Hematopoietic multipotent progenitor cell (in vitro differentiated cells): ENCODE data around the gene ALG14. TPM values are rescaled to one million over a fixed set of nuclear protein-coding genes. Genes with fewer than 3 reads are reported as not detected.
"Not testable (repeated sequence)": the region's sequence is repeated elsewhere in the genome, so short reads cannot be mapped to it uniquely, and the experiment has no call there.

Experiments
- DNase-seq, 3 donors: peaks; one replicate each; pipeline ENCODE4 v3.0.0-alpha.2; 2011 to 2015; ENCODE audit warnings: low read depth in 2 of 3, low spot score in 2 of 3
- total RNA-seq: library from RNA; depleted of rRNA; stranded (reverse); fragments of >200 nt; gene quantifications from one replicate; pipeline ENCODE4 v1.2.3, GENCODE V29; 2012

The ALG14 gene
- total RNA-seq, 1 donor, result 0.54 TPM

DNA sequence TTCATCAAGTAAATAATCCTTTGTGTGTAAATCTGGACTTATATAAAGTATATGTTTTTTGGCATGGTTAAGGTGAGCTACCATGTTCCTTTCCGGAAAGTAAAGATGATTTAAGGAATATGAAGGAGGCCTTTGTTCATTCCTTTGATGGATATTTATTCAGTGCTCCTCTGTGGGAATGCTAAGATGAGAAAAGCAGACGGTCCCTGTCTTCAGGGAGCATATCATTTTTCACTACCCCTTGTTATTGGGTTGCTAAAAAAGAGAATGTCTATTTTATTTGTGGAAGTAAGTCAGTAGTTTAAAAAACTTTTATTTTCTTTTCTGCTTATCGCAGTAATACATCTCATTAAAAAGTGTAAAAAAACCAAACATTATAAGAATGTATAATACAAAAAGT lies 110.8 kb downstream of the ALG14 start:
- no peak for DNase-seq

DNA sequence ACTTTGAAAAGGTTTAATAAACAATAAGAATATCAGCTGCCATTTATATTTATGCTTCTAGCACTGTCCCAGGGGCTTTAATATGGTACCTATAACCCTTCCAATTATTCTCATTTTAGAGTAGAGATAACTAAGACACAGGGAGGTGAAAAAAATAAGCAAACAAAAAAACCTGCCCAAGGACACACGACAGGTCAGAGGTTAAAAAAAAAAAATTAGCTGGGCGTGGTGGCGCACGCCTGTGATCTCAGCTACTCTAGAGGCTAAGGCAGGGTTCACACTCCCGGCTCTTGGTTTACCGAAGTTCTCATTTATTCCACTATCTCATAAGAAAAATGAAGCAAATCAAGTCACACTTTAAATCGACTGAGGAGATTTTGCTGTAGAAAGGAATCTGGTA lies 111.2 kb downstream of the ALG14 start:
- no peak for DNase-seq

DNA sequence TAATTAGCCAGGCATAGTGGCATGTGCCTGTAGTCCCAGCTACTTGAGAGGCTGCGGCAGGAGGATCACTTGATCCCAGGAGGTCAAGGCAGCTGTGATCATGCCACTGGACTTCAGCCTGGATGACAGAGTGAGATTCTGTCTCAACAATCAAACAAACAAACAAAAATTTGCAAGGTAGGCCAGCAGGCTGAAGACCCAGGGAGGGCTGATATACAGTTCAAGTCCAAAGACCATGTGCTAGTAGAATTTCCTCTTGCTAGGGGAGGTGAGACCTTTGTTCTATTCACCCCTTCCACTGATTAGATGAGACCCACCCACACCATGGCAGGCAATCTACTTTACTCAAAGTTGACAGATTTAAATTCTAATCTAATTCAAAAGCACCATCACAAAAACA lies 114.7 kb downstream of the ALG14 start:
- no peak for DNase-seq

DNA sequence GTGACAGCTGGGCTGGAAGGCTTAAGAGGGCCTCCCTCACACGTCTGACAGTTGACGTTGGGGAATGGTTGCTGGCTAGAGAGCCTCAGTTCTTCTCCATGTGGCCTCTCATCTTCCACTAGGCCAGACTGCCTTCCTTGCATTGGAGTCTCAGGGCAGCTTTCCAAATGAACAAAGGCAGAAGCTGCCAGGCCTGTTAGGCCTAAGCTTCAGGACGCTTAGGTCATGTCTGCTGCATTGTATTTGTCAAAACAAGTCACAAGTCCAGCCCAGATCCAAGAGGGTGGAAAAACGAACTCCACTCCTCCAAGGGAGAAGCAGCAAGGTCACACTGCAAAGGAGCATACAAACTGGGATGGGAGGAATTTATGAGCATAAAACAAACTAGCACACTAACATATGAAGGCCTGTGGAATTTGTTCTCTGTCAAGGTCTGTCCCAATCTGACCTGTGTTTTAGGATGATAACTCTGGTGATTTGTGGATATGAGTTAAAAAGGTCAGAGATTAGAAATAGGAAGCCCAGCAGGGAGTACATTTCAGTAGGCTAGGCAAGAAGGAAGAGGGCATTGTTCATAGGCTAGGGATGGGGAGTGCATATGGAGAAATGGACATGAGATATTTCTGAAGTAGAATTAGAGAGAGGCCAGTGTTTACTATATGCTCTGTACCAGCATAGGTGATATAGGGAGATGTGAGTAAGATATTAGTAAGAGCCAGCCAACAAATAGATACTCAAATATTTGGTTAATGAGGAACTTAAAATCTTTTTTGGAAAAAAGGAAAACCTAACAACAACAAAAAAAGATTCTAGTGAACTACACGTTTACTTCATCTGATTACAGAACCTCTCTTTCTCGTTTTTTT lies 116.8 kb downstream of the ALG14 start:
- no peak for DNase-seq

DNA sequence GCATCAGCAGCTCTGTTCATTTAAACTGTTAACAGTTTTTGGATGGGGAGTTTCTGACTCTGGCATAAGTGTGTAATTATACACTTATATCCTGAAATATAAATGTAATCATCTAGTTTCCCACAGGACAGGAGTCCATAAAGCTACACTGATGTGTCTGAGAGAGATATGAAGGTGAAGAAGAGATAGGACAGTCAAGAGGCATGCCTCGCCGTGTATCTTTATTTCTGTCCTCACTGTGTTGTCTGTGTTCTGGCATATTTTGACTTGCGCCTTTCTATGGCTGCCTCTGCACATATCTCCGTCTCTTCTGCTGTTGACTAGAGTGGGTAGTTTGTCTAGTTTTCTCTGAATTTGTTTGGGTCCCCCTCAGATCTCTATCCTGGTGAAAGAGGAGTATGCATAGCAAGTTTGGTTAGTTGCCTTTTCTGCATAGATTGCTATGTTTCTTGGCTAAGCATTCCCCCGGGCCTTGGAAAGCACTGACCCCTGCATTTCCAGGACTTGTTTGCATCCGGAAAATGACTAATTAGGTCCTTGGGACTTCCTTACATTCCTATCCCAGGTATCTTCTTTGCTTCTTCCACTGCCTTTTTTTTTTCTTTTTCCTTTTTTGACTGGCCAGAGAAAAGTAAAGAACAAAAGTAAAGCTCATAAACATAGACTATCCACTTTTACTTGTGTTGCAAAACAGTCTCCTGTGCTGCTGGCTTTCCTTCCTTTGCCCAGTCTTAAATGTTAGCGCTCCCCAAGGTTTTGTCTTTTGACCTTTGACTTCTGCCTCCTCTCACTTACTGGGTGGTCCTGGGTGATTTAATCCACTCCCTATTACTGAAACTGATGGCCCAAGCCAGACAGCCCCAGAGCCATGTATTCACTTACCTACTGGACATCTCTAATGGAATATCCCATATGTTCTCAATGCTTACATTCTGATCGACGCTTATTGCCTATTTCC lies 118.2 kb downstream of the ALG14 start:
- no peak for DNase-seq

DNA sequence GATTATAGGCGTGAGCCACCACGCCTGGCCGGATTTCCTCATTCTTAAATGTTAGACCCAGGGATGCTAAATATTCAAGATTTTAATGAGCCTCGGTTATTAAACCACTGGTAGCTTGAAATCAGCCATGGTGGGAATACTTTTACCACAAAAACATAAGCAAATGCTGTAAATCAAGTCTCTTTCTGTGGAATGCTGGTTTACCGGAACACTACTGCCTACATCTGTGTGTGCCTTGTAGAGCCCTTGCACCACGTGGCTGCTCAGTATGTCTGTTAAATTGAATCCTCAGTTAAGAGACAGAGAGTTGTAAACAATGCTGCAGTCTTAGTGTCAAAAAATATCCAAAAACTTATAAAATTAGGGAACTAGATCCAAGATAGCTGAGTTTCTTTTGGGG lies 119.0 kb downstream of the ALG14 start:
- no peak for DNase-seq

DNA sequence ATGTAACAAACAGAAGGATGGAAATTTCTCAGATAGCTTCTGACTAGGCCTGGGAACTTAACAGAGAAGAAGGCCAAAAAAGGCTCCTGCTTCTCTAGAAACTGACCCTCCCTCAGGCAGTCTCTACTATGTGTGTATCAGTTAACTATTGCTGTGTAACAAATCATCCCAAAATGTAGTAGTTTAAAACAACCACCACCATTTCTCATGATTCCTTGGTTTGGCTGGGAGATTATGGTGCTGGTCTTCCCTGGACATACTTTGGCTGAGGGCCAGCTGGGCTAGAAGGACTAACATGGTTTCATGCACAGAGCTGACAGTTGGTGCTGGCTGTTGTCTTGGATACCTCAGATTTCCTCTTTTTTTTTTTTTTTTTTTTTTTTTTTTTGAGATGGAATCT lies 119.6 kb downstream of the ALG14 start:
- DNase-seq, result no peak

DNA sequence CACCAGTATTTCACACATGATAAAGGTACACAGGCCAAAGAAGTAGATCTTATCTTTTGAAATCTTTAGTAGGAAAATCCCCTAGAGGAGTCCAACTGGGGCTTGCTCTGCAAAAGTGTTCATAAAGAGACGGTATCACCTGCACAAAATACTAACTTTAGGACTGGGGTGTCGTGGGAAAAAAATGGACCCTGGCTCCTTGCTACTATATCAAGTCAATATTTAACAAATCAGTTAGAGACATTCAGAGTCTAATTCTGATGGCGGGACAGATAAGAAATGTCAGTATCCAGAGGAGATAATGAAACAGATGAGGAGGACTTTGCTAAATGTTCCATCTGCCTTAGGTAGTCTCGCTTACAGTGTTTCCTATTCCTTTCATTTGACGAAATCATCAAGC lies 120.2 kb downstream of the ALG14 start:
- DNase-seq, result no peak

DNA sequence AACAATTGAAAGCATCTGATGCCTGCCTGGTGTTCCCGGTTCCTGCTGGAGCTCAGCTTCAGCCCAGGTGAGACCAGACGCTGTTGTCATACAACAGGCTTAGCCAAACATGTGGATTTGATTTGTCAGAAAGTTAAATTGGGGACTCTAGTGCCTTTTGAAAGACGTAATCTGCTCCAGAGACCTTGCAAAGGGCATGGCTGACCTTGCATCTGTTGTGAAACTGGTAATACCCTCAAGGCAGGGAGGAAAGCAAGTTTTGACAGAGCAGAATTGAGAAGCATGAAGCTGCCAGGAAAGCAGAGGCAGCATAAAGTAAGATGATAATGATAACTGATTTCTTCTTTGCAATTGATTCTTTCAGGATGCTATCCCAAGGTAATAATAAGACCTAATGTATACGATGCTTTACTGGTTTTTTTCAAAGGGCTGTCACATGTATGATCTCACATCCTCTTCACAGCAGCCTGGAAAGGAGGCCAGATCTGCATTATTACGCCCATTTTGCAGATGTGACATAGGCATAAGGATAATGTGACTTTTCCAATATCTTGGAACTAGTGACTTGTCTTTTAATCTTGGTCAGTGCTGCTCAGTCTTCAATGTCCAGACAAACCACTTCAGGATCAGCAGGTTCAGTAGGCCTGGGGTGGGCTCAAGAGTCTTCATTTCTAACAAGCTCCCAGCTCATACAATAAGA lies 121.1 kb downstream of the ALG14 start:
- no peak for DNase-seq

DNA sequence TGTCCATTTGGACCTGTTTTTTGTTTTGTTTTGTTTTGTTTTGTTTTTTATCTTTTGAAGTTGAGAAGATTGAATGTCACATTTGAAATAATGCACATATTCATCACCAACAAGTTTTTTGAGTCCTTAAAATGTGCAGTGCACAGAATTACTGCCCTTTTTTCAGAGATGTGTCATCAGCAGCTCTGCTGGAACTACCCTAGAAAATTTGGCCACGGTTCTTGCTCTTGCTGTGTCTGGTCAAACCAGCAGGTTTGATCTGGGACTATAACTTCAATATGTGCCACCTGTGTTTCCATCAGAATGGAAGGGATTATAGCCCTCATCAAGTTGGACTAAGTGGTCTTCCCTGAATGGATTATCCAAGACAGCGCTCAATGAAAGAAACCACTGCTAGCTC lies 121.7 kb downstream of the ALG14 start:
- no peak for DNase-seq

DNA sequence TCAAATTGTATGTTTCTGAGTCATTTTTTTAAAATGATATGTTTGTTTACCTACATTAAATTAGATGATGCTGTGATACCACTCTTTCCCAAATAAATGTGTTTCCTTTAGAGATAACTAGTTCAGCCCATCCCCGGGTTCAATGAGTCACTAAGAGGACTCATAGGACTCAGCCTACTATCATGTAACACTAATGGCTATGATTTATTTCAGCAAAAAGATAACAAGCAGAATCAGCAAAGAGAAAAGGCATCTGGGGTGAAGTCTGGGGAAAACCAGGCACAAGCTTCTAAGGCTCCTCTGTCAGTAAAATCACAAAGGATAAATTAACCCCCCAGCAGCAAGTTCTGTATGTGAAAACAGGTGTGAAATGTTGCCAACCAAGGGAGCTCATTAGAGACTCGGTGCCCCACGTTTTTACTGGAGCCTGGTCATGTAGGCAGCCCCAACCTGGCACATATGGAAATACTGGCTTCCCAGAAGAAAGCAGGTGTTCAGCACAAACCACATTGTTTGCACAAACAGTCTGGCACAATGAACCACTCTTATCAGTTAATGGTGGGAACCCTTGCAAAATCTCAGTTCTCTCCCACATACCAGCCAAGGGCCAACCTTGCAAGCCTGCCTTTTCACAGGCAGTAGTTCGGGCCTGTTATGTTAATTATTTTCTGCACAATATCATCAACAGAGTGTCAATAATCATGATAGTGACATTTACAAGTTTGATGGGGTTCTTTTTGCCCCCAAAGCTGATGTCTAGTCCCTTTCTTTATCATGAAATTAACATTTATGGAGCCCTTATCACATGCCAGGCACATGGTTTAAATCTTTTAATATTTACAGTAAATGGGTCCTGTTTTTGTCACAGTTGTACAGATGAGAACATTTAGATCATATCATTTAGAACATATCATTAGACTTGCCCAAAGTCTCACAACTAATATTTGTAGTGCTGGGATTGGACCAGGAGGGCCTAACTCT lies 122.8 kb downstream of the ALG14 start:
- DNase-seq, result no peak

DNA sequence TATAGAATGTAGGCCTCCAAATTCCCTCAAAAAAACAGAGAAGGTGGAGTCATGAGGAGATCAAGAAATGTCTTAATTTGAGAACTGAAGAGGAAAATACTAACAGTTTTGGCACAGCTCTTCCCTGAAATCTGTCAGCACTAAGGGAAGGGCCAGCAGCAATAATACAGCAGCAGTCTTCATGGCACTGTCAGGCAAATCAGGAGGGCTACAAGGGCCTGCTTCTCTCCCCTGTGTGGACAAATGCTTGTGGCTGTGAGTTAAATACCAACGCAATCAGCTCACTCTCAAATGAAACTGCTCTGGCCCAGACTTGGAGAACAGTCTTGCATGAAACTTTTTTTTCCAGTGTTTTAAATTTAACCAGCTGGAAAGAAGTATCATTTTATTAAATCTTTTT lies 125.3 kb downstream of the ALG14 start:
- DNase-seq, result no peak

DNA sequence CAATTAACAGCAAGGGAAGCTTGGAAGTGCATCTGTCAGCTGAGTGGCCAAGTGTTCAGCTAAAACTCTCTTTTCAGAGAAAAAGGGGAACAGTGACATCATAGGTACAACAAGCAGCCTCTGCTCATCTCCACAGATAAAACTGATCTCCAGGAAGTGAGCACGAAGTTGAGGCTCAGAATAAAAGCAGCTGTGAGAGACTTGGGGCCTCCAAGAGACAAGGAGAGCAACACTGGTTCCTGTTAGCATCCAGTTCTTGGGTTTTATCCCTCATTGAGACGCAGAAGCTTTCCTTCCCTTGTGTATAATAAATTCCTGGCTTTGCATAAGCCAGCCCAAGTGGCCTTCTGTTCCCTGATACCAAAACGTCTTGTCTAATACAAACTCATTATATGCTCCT lies 125.9 kb downstream of the ALG14 start:
- no peak for DNase-seq

DNA sequence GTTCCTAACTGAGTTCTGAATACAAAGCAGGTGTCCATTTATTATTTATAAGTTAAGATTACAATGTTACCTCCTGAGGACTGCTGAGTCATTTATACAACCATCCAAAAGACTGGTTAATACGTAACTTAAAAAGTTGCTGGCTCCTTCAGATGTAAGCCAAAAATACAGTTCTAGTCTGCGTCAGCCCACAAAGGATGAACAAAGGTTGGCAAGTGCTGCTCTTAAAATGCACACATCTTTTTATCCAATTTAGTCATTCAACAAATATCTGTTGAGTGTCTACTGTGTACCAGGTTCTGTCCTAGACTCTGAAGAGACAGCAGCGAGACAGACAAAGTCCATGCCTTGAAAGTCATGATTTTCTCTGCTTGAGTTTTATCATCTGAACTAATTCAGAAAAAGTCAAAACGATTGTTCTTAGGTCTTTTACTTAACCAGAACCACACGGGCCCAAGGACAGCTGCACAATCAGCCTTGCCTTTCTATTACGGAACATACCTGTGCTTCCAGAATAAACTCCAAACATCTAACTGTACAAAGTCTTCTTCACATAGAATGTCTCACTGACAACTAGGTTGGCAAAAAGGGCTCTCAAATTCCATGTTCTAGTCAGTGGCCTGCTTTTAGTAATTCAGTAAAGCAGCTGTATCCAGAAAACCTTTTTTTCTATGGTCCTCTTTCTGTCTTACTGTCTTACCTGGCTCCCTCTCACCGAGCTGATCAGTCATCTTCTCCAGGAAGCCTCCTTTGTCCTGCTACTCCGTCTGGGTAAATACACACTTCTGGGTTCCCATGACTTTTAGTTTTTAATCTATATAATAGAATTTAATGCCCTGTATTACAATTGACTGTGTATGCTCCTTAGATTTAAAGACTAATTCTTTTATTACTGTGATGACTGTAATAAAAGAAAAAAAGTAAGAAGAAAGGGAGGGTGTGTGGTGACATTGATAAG lies 130.3 kb downstream of the ALG14 start:
- DNase-seq, result no peak

DNA sequence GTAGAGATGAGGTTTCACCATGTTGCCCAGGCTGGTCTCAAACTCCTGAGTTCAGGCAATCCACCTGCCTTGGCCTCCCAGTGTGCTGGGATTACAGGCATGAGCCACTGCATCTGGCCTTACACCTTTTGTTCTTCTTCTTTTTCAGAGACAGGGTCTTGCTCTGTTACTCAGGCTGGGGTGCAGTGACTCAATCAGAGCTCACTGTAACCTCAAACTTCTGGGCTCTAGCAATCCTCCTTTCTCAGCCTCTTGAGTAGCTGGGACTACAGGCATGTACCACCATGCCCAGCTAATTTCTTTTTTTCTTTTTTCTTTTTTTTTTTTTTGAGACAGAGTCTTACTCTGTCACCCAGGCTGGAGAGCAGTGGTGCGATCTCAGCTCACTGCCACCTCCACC lies 131.3 kb downstream of the ALG14 start:
- not testable (repeated sequence) for DNase-seq

DNA sequence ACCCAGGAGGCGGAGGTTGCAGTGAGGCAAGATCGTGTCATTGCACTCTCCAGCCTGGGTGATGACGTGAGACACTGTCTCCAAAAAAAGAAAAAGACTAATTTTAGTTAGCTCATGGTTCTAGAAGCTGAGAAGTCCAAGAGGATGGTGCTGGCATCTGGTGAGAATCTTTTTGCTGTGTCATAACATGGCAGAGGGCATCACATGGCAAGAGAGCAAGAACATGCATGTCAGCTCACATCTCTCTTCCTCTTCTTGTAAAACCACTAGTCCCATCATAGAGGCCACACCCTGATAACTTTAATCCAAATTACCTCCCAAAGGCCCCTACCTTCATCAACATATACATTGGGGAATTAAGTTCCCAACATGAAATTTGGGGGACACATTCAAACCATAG lies 132.0 kb downstream of the ALG14 start:
- no peak for DNase-seq

DNA sequence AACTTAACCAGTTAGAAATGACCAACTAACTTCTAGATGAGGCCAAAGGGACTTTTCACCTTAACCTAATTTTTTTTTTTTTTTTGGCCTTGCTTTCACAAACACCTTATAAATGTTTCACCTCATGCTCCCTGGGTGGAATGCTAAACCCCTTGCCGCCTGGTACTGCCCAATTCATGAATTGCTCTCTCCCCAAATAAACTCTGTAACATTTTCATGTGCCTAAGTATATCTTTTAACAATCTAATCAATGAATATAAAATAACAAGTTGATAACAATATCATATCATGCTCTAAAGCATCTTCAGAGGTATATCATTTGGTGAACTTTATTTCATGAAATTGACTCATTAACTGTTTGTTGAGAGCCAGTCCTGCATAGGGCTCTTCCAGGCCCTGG lies 134.9 kb downstream of the ALG14 start:
- DNase-seq, result no peak

DNA sequence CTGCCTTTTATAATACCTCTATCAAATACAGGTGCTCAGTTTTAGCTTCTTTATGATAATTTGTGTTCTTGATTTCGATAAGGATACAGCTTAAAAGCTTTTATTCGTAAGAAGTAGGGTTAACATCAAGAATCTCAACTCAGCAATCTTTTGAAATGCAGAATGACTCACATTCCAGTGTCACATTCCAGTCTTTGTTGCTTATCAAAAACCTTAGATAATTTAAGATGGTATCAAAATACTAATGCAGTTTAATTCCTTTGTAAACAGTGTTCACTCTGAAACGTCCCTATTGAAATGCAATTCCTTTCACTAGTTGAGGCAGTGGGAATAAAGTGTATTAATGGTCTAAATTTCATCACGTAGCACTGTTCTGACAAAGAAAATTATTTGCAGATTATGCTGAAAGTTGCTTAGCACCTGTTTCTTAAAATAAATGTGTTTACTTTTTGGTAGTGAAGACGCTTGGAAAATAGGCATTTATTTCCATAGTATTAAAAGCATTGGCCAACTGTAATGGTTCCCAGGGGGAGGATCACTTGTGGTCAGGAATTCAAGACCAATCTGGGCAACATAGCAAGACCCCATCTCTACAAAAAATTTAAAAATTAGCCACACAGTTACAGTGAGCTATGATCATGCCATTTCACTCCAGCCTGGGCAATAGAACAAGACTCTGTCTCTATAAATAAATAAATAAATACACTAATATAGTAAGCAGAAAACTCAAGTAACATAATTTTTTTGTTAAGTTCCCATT lies 135.7 kb downstream of the ALG14 start:
- no peak for DNase-seq
